ENCODE results near the gene TNKS2. TPM values are rescaled to one million over a fixed set of nuclear protein-coding genes. Genes with fewer than 3 reads are reported as not detected.

TNKS2 gene
- total and polyA plus RNA-seq, 12 donors = 4.7 to 21.1 (median 14.0) TPM

DNA sequence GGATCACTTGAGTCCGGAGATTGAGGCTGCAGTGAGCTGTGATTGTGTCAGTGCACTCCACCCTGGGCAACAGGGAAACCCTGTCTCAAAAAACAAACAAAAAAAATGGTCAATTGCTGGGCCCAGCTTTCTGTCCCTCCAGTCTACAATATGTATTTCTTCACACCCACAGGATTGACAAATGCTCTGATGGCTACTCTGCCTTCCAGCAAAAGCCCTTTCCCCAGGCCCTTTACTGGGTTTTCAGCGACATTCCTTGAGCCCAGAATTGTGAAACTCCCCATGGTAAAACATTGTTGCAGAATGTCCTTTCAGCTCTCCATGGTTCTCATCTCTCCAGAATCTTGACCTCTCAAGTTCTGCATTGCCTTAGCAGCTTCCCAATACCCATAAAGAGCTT is 23.7 kb upstream of the TNKS2 start:
- Histone ChIP-seq H3K27me3 (peaks cover 0 to 10% (median 9%) of the 10 kb centered on the region in 7 donors), H3K27ac (no peak overlapping the region), H3K4me1 (no peaks in the 10 kb centered on the region), H3K4me3 (no peak overlapping the region), H3K9me3 (no peaks in the 10 kb centered on the region), H3K36me3 (no peaks in the 10 kb centered on the region)
- ATAC-seq = no peak
- intact Hi-C loops (cut with DNase I) = no loop called here
- 92 to 96% methylated on average over 2 of the region's 2 CpGs for WGBS, 2 donors
- TF ChIP-seq, protein P1, sequence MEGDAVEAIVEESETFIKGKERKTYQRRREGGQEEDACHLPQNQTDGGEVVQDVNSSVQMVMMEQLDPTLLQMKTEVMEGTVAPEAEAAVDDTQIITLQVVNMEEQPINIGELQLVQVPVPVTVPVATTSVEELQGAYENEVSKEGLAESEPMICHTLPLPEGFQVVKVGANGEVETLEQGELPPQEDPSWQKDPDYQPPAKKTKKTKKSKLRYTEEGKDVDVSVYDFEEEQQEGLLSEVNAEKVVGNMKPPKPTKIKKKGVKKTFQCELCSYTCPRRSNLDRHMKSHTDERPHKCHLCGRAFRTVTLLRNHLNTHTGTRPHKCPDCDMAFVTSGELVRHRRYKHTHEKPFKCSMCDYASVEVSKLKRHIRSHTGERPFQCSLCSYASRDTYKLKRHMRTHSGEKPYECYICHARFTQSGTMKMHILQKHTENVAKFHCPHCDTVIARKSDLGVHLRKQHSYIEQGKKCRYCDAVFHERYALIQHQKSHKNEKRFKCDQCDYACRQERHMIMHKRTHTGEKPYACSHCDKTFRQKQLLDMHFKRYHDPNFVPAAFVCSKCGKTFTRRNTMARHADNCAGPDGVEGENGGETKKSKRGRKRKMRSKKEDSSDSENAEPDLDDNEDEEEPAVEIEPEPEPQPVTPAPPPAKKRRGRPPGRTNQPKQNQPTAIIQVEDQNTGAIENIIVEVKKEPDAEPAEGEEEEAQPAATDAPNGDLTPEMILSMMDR (IDR thresholded peaks at IDR 0.05) = no peak
- DNase-seq = no peak

DNA sequence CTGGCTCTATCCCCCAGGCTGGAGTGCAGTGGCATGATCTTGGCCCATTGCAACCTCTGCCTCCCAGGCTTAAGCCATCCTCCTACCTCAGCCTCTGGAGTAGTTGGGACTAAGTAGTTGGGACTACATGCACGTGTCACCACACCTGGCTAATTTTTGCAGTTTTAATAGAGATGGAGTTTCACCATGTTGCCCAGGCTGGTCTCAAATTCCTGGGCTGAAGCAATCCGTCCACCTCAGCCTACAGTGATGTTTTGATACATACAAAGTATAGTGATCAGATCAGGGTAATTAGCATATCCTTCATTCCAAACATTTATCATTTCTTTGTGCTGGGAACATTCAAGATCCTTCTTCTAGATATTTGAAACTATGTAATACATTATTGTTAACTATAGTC is 22.5 kb upstream of the TNKS2 start:
- no peak overlapping the region for H3K27ac ChIP-seq
- H3K9me3 ChIP-seq = no peaks in the 10 kb centered on the region
- 72 to 85% methylated on average over 2 of the region's 2 CpGs for WGBS, 2 donors
- H3K4me3 ChIP-seq = no peak overlapping the region
- no peaks in the 10 kb centered on the region for H3K4me1 ChIP-seq
- no peak for ATAC-seq
- intact Hi-C loops (cut with DNase I) = no loop called here
- no peak for DNase-seq
- TF ChIP-seq, protein P1 (IDR thresholded peaks at IDR 0.05) = no peak
- no peaks in the 10 kb centered on the region for H3K36me3 ChIP-seq
- H3K27me3 ChIP-seq = peaks cover 0 to 10% (median 9%) of the 10 kb centered on the region in 7 donors

DNA sequence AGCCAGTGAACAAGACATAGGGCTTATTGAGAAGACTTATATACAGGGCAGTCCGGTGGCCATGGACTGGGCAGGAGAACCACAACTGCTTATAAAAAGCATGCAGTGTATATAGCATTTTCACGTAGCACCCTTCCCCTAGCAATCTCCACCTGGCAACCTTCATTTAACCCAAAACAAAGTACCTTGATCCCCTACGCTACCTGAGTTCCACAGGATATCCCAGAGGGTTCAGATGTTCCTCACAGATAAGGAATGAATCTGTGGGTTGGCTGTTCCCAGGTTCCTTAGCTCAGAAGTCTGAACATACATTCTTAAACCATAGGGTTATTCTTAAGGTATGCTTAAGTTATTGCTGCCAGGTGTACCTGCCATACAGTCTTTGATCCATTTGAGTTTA is 22.0 kb upstream of the TNKS2 start:
- TF ChIP-seq, protein P1 (IDR thresholded peaks at IDR 0.05) = no peak
- ATAC-seq (no peak), DNase-seq (no peak)
- Histone ChIP-seq H3K9me3 (no peaks in the 10 kb centered on the region), H3K27ac (no peak overlapping the region), H3K36me3 (no peaks in the 10 kb centered on the region), H3K4me3 (no peak overlapping the region), H3K4me1 (no peaks in the 10 kb centered on the region), H3K27me3 (peaks cover 0 to 10% (median 9%) of the 10 kb centered on the region in 7 donors)
- intact Hi-C loops (cut with DNase I) = no loop called here
- 92 to 93% methylated on average over 3 of the region's 3 CpGs for WGBS, 2 donors

DNA sequence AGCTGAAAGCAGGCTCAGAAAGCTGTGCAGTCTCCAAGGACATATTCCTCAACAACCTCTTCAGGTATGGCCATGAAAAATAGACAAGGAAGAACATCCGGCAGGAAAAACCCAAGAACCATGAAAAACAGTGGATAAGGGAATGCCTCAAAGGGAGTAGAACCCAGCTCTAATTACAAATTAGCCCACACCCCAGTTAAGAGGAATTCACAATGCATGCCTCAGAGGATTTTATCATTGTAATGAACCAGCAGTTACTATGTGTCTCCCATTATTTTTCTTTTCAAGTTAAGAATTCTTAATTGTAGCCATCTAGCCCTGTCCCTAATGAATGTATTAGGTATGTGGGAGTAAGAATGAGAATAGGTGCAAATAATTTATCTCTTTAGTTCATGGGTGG is 19.7 kb upstream of the TNKS2 start:
- 76 to 85% methylated on average over 1 of the region's 1 CpG for WGBS, 2 donors
- Histone ChIP-seq H3K4me3 (no peak overlapping the region), H3K9me3 (no peaks in the 10 kb centered on the region), H3K27me3 (peaks cover 0 to 10% (median 9%) of the 10 kb centered on the region in 7 donors), H3K4me1 (no peaks in the 10 kb centered on the region), H3K27ac (no peak overlapping the region), H3K36me3 (no peaks in the 10 kb centered on the region)
- intact Hi-C loops (cut with DNase I) = no loop called here
- TF ChIP-seq, protein P1 (IDR thresholded peaks at IDR 0.05) = no peak
- ATAC-seq = no peak
- DNase-seq = no peak

Data from heart right ventricle (tissue), 16 donors.